HUES64 (cell line): ENCODE data around the gene FADS6. TPM values are rescaled to one million over a fixed set of nuclear protein-coding genes. Genes with fewer than 3 reads are reported as not detected.

Experiments
- H3K27ac ChIP-seq: 2 replicates; pipeline ENCODE4 v1.7.0; 2013; ENCODE audit warnings: low read depth, low read length, inconsistent platforms
- H3K27me3 ChIP-seq: 2 replicates; pipeline ENCODE4 v1.6.1; 2013; ENCODE audit warnings: mild to moderate bottlenecking, low read length; ENCODE audit not compliant: insufficient read depth
- H3K36me3 ChIP-seq: 2 replicates; pipeline ENCODE4 v1.6.1; 2013; ENCODE audit warnings: mild to moderate bottlenecking, low read length; ENCODE audit not compliant: insufficient read depth
- H3K4me1 ChIP-seq: 2 replicates; pipeline ENCODE4 v1.6.1; 2013; ENCODE audit warnings: mild to moderate bottlenecking, low read length, moderate library complexity; ENCODE audit not compliant: insufficient read depth
- H3K4me3 ChIP-seq: 2 replicates; pipeline ENCODE4 v1.5.1; 2013; ENCODE audit warnings: mild to moderate bottlenecking, low read length, moderate library complexity
- H3K9ac ChIP-seq: 2 replicates; pipeline ENCODE4 v1.6.1; 2013; ENCODE audit warnings: mild to moderate bottlenecking, low read depth, low read length
- H3K9me3 ChIP-seq: 2 replicates; pipeline ENCODE4 v1.6.1; 2013; ENCODE audit warnings: low read depth, low read length; ENCODE audit not compliant: insufficient read depth
- WGBS: fragments of 150-250, 120-280 bp; methylation state at CpG from one replicate; pipeline ENCODE4 v1.1.7; 2013; ENCODE audit warnings: missing lambda C conversion rate; 5-methylcytosine and 5-hydroxymethylcytosine counted together
- polyA plus RNA-seq, 2 experiments: library from polyadenylated mRNA; stranded (reverse); fragments of 50-300 nt; gene quantifications; one replicate each; pipeline ENCODE4 v1.2.3, GENCODE V29; 2013

The FADS6 gene, protein sequence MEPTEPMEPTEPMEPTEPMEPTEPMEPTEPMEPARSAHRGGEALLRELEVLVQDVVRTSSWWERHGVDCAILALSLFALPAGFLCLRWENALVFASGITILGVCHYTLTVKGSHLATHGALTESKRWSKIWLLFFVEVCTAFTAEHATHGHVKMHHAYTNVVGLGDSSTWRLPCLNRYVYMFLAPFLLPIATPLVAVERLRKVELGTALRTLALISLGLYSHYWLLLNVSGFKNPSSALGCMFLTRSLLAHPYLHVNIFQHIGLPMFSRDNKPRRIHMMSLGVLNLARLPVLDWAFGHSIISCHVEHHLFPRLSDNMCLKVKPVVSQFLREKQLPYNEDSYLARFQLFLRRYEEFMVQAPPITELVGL
- polyA plus RNA-seq (2013, experiment 1 of 2): 0.60 TPM
- 0.32 TPM for polyA plus RNA-seq (2013, experiment 2 of 2)

DNA sequence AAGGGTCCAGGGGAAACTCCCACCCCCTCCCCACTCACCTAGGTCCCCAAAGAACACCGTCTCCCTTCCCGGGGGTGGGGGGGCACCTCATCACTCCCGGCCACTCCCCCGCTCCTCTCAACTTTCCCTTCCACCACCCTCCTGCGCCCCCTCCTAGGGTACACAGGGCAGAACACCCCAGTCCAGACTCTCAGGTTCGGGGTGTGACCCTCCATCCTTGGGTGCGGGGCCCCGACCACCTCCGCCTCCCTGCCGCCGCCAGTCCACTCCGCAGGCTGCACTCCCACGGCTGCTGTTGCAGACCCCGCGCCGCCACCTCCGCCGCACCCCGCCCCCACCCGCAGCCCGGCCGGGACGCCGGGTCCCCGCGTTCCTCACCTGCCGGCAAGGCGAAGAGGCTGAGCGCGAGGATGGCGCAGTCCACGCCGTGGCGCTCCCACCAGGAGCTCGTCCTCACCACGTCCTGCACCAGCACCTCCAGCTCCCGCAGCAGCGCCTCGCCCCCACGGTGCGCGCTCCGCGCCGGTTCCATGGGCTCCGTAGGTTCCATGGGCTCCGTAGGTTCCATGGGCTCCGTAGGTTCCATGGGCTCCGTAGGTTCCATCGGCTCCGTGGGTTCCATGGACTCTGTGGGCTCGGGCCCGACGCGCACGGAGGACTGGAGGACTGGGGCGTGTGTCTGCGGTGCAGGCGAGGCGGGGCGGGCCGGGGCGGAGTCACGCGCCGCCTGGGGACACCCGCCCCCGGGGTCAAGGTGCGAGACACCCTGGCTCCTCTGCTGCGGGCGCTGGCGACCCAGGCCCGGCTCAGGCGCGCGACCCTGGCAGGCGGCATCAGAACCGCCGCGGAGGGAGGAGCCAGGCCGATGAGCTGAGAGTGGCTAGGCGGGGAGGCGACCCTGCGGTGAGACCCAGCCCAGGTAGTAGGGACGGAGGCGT, at the start of gene FADS6:
Gene FADS6, minus strand, starts transcription at position 660 of the 938 bp plus-strand sequence. Its CDS starts 38 bp downstream, at position 622.
- H3K4me3 ChIP-seq: peak within 1 kb of the TSS; percentile 64
- WGBS: 7% methylated on average over 86 of the region's 86 CpGs

DNA sequence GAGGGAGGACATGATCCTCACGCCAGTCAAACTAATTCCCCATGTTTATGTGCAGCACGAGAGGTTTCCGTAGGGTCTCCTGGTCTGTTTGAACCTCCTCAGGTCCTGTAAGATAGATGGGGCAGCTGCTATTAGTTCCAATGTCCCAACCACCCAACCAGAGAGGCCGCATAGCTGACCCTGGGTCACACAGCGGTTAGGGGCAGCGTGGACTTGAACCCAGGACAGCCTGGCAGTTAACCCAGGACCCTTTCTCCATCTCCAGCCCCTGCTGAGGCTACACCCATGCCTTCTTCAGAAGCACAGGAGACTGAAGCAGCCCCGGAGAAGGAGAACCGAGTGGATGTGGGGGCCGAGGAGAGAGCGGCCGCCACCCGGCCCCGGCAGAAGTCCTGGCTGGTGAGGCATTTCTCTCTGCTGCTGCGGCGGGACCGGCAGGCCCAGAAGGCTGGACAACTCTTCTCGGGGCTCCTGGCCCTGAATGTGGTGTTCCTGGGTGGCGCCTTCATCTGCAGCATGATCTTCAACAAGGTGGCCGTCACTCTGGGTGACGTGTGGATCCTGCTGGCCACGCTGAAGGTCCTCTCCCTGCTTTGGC, 47.8 kb upstream of the FADS6 start:
- 90% methylated on average over 21 of the region's 21 CpGs for WGBS
- Histone ChIP-seq H3K27ac (no peak overlapping the region), H3K9me3 (no peaks in the 10 kb centered on the region), H3K4me3 (no peak overlapping the region), H3K9ac (no peak overlapping the region), H3K4me1 (peaks cover 5% of the 10 kb centered on the region; the same call in 1 of the 2 replicates), H3K27me3 (peaks cover 52% of the 10 kb centered on the region), H3K36me3 (no peaks in the 10 kb centered on the region)

More for the DNA sequence above, at the start of gene FADS6:
- Histone ChIP-seq H3K9ac (no peak within 1 kb of the TSS), H3K4me1 (no peaks in the 10 kb centered on the region), H3K27me3 (peaks cover 70% of the 10 kb centered on the region), H3K9me3 (no peaks in the 10 kb centered on the region), H3K27ac (no peak within 1 kb of the TSS), H3K36me3 (no peaks in the 10 kb centered on the region)

DNA sequence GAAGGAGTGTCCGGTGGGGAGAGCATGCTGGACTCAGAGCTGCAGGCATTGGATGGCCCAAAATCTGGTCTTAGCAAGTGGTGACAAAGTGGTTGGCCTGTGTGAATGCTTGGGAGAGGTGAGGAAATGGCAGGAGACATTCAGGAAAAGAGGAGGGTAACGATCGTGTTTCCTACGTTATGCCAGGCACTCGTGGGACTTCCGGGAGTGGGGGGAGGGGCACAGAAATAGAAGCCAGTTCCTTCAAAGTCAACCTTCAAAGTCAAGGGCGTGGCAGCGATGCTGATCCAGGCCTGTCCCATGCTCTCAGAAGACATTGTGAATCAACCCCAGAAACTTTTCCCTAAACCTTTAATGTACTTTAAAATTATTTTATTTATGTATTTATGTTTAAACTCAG, 46.1 kb upstream of the FADS6 start:
- Histone ChIP-seq H3K27ac (no peak overlapping the region), H3K4me1 (peaks cover 5% of the 10 kb centered on the region; the same call in 1 of the 2 replicates), H3K9me3 (no peaks in the 10 kb centered on the region), H3K4me3 (no peak overlapping the region), H3K27me3 (peaks cover 66% of the 10 kb centered on the region), H3K9ac (no peak overlapping the region), H3K36me3 (no peaks in the 10 kb centered on the region)
- WGBS: 61% methylated on average over 8 of the region's 8 CpGs

DNA sequence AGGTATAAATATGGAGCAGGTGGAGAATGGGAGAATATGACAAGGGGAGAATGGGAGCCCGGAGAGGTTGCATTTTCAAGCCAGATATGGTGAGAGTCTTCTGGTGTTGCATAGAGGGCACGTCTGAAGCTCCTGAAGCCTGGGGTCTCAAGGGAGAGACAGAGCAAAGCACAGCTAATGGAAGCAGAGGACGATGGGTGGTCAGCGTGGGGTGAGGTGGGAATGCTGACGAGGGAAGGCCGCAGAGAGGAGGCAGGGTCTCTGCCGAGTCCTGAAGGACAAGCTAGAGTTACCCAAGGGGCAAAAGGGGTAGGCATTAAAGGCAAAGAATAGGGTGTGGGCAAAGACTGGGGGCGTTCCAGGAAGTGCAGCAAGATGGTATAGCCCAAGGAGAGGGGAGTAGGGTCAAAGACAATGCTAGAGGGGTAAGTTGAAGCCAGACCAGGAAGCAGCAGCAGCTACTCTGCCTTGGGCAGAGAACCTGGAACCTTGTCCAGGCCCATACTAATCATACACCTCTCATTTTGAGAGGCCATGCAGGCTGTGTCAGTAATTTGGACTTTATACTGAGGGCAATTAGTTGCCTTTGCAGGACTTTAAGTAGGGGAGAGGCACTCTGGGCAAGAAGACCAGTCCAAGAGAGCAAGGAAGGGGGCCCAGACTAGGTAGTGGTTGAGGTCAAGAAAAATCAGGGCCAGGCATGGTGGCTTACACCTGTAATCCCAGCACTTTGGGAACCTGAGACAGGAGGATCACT, 44.9 kb upstream of the FADS6 start:
- Histone ChIP-seq H3K9me3 (no peaks in the 10 kb centered on the region), H3K4me1 (no peaks in the 10 kb centered on the region), H3K27me3 (peaks cover 78% of the 10 kb centered on the region), H3K9ac (no peak overlapping the region), H3K36me3 (no peaks in the 10 kb centered on the region), H3K4me3 (no peak overlapping the region), H3K27ac (no peak overlapping the region)
- 64% methylated on average over 8 of the region's 8 CpGs for WGBS

DNA sequence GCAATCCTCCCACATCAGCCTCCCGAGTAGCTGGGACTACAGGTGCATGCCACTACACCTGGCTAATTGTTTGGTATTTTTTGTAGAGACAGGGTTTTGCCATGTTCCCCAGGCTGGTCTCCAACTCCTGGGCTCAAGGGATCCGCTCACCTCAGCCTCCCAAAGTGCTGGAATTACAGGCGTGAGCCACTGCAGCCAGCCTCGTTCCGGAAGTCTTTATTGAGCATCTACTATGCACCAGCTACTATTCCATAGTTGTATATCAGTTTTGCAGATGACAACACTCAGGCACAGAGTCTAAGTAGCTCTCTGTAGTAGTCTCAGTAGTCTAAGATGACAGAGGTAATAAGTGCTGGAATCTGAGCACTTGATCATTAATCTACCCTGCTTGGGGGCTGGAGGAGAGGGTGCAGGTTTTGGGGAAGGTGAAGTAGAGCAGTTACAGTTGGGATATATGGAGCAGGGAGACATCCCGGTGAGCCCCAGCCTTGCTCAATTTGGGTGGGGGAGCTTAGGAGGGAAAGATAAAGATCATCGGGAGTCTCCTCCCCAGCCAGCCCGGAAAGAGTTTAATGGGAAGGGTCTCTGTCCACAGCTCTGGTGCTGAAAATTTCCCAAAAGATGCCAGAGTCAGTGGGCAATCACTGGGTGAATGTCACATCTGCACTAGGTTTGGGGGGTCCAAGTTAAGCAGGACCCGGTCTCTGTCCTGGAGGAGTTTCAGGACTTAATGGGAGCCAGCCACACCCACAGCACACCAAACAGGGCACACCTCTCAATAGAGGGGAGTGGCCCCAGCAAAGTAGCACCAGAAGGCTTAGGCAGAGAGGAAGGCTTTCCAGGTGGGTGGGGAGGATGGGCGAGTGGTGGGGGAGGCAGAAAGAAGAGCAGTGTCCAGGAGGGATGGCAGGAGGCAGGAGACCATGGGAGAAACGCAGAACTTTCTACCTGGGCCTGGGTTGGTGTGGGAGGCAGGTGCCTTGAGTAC, 43.9 kb upstream of the FADS6 start:
- Histone ChIP-seq H3K27me3 (peaks cover 88% of the 10 kb centered on the region), H3K27ac (no peak overlapping the region), H3K4me3 (no peak overlapping the region), H3K9me3 (no peaks in the 10 kb centered on the region), H3K4me1 (no peaks in the 10 kb centered on the region), H3K9ac (no peak overlapping the region), H3K36me3 (no peaks in the 10 kb centered on the region)
- WGBS: 50% methylated on average over 11 of the region's 11 CpGs

DNA sequence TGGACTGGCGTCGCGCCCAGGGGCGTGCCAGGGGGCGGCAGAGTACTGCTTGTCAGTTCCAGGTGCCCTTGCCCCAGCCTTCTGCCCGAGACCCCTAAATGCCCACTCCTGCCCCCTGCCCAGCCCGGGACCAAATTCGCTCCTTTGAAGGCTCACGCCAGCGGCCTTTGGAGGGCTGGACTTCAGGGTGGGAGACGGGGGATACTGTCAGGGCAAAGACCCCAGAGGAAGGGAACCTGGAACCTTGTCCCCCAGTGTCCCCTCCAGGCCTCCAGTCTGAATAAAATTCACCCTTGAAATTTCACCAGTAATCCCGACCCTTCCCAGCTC, 43.0 kb upstream of the FADS6 start:
- Histone ChIP-seq H3K27ac (no peak overlapping the region), H3K27me3 (peaks cover 86% of the 10 kb centered on the region), H3K4me1 (no peaks in the 10 kb centered on the region), H3K9me3 (no peaks in the 10 kb centered on the region), H3K4me3 (peak overlapping the region; percentile 44; the same call in 1 of the 2 replicates), H3K9ac (no peak overlapping the region), H3K36me3 (no peaks in the 10 kb centered on the region)
- 27% methylated on average over 12 of the region's 12 CpGs for WGBS

DNA sequence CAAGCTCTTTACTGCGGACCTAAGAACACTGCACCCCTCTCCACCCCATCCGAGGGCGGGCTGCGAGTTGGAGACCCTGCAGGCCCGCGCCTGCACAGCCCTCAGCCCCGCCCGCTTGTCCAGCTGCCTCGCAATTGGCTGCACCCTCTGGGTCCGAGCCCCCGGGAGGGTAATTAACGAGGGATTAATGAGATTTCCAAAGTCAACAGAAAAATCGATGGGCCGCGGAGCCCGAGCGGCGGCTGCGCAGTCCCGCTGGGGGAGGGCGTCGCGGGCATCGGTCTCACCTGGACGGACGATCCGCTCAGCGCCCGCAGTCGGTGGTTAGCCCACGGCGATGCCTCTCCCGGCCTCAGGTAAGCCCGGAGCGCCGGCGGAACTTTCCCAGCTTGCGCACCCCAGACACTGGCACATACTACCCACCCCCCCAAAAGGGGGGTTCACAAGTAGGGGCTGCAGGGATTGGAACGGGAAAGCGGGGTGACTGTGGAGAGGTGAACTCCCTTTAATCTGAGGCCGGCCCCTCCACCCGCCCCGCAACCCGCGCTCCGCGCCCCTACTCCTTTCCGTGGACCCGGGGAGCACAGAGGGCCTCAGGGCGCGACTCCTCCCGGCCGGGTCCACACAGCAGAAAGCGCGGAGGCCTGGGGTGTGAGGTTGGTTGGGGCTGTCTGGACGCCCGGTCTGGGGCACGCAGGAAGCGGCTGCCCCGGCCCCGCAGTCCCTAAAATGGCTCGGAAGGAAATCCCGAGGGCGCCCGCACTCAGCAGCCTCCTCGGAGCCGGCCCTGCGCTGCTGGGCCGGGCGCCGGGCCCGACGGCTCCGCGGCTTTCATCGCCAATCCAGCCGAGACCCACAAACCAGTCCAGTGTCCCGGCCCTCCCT, 42.4 kb upstream of the FADS6 start, which contains the start of gene OTOP3:
Gene OTOP3, plus strand, starts transcription at position 314 of the 885 bp plus-strand sequence. Its CDS starts 24 bp downstream, at position 338.
- Histone ChIP-seq H3K36me3 (no peaks in the 10 kb centered on the region), H3K9ac (no peak within 1 kb of the TSS), H3K4me3 (peak within 1 kb of the TSS; percentile 44), H3K27me3 (peaks cover 82% of the 10 kb centered on the region), H3K27ac (no peak within 1 kb of the TSS), H3K4me1 (no peaks in the 10 kb centered on the region), H3K9me3 (no peaks in the 10 kb centered on the region)
- WGBS: 6% methylated on average over 78 of the region's 78 CpGs

DNA sequence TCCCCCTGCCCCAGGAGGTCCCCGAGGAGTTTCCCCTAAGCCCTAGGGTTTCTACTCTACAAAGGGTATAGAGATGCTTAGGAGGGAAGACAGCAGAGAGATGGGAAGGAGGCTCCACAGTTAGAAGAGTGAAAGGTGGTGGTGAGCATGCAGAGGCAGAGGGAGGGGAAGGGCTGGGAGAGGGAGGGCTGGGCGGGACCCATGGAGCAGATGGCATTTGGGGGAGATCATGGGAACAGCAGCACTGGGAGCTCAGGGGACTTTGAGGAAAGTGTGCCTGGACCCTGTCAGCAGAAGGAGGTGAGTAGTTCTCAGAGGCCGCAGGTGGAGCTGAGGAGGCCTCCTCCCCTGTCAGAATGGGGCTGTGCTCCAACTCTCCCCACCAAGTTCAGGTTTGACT, 41.6 kb upstream of the FADS6 start:
- WGBS: 59% methylated on average over 3 of the region's 3 CpGs
- Histone ChIP-seq H3K27me3 (peaks cover 82% of the 10 kb centered on the region), H3K9me3 (no peaks in the 10 kb centered on the region), H3K4me1 (no peaks in the 10 kb centered on the region), H3K36me3 (no peaks in the 10 kb centered on the region), H3K9ac (no peak overlapping the region), H3K4me3 (peak overlapping the region; percentile 44), H3K27ac (no peak overlapping the region)

DNA sequence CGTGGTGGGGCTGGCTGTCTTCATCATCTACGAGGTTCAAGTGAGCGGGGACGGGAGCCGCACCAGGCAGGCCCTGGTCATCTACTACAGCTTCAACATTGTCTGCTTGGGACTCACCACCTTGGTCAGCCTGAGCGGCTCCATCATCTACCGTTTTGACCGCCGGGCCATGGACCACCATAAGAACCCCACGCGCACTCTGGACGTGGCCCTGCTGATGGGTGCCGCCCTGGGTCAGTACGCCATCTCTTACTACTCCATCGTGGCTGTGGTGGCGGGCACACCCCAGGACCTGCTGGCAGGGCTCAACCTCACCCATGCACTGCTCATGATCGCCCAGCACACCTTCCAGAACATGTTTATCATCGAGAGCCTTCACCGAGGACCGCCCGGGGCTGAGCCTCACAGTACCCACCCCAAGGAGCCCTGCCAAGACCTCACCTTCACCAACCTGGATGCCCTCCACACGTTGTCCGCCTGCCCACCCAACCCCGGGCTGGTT, 37.2 kb upstream of the FADS6 start:
- H3K27me3 ChIP-seq: peaks cover 78% of the 10 kb centered on the region

More for the DNA sequence above, 37.2 kb upstream of the FADS6 start:
- Histone ChIP-seq H3K4me1 (no peaks in the 10 kb centered on the region), H3K4me3 (no peak overlapping the region), H3K9me3 (no peaks in the 10 kb centered on the region), H3K27ac (no peak overlapping the region), H3K9ac (no peak overlapping the region), H3K36me3 (no peaks in the 10 kb centered on the region)
- whole genome bisulfite sequencing: 92% methylated on average over 24 of the region's 24 CpGs
